Activated T-cell treated with anti-CD3 and anti-CD28 coated beads for 1 hour (primary cell): ENCODE data around the gene GLRA3.

Experiments used
- DNase-seq: peaks from one replicate; pipeline ENCODE4 v3.0.0-alpha.2; 2020; ENCODE audit warnings: low read depth

Gene GLRA3

DNA sequence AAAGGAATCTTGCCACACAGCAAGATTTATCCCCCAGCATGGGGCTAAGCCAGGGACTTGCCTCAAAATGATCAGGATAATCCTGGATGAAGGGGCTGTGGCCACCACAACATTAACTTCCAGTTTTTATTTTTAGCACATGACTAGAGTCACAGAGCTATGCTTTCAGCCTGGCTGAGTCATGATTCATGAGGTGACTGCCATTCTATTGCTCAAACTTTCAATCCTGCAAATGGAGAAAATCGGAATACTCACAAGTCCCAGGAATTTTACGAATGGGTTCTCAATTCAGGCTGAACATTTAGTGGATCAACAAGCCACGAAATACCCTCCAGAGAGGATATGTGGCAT lies 236.1 kb downstream of the GLRA3 start:
- DNase-seq: no peak

DNA sequence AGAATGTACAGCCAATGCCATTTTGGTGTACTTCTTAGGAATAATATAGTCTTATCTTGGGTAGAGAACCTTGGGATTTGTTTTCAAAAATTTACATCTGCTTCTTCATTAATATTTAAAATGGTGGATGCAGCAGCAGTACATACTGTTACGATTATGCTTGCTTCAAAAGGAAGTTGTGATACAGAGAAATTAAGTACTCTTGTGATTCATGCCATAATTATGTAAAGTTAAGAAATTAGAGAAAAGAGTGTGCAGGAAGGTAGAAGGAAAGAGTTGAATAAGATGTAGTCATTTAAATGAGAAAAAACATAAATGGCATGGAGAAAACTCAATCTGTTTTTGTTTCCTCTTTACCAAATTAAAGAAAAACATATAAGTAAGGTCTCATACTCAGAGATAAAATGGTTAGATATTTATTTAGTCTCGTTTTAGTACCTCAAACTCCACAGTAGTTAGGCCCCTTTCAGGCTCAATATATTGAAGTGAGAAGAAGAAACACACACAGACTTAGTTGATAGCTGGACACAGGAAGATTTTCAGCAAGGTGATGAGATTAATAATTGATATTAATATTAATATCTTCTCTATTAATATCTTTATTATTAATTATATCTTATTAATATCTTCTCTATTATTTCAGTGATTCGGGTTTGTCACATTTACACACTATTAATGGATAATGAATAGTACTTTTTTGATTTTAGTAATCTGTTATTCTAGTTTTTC lies 236.6 kb downstream of the GLRA3 start:
- no peak for DNase-seq

DNA sequence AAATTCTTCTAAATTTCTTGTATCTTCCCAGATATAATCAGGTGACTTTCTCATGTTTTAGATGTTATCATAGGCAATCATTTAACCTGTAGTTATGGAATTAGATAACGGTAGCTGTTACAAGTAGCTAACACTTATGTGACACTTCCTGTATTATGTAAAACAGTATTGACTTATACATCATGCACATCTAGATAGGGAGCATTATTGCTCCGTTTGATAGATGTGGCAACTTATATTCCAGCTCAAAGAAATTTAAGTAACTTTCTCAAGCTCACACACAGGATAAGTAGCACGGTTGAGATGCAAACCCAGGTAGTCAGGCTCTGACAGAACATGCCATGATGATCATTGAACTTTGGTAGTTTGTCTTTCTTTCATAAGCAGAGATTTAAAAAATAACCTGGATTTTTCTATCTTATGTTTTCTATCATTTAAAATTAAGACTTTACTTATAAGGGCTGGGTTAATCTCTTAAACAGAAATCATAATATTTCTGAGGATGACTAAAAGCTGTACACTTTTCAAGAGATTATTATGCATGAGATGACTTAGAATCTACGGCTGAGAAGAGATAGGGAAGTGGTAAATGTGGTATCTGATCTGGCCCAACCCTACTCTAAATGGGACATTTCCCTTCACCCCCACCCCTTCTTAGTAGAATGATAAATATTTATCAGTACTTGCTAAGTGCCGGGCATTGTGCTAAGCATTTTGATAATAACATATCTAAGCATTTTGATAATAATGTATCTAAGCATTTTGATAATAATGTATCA lies 237.6 kb downstream of the GLRA3 start:
- no peak for DNase-seq

DNA sequence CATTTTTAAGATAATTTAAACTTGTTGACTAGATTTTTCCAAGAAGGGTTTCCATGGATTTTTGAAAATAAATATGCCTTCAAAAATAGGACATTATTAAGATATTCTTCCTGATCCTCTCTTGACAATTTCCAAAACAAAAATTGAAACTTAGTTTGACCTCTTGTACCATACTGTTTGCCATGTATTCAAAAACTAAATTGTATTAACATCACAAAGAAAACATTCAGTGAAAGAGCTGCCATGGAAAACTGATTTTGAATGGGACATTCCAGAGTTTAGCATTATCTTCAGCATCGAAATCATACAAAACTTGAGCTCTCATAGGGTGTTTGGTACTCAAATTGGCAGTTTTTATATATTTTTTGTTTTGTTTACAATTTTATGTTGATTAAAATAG lies 238.7 kb downstream of the GLRA3 start:
- no peak for DNase-seq
